Astrocyte (in vitro differentiated cells and primary cell): ENCODE measurements around the gene PTPN3. TPM values are rescaled to one million over a fixed set of nuclear protein-coding genes. Genes with fewer than 3 reads are reported as not detected.

Source experiments
- DNase-seq: peaks from one replicate; pipeline ENCODE4 v3.0.0-alpha.2; 2010; ENCODE audit warnings: low read depth
- FAIRE-seq: peaks from 2 replicates; lab custom pipeline; 2011; peaks lifted over from hg19 to GRCh38; lab: Jason Lieb, UNC
- H2AFZ ChIP-seq: 2 replicates; pipeline ENCODE4 v1.6.0; 2012; ENCODE audit warnings: low read depth, low read length, inconsistent platforms
- H3K27ac ChIP-seq: 2 replicates; pipeline ENCODE4 v1.5.1; 2011; ENCODE audit warnings: low read depth, low read length, inconsistent platforms
- H3K27me3 ChIP-seq: 2 replicates; pipeline ENCODE4 v1.6.0; 2011; ENCODE audit warnings: low read length, inconsistent platforms; ENCODE audit not compliant: insufficient read depth
- H3K36me3 ChIP-seq: 2 replicates; pipeline ENCODE4 v1.5.1; 2011; ENCODE audit warnings: low read length, inconsistent platforms; ENCODE audit not compliant: insufficient read depth
- H3K4me1 ChIP-seq: 2 replicates; pipeline ENCODE4 v1.5.1; 2011; ENCODE audit warnings: low read length, inconsistent platforms; ENCODE audit not compliant: insufficient read depth
- H3K4me2 ChIP-seq: 2 replicates; pipeline ENCODE4 v1.6.0; 2012; ENCODE audit warnings: low read length, inconsistent platforms
- H3K4me3 ChIP-seq: 2 replicates; pipeline ENCODE4 v1.5.1; 2011; ENCODE audit warnings: low read depth, mild to moderate bottlenecking, low read length, inconsistent platforms; ENCODE audit not compliant: insufficient read depth
- H3K79me2 ChIP-seq: 2 replicates; pipeline ENCODE4 v1.6.0; 2012; ENCODE audit warnings: mild to moderate bottlenecking, low read length, inconsistent platforms; ENCODE audit not compliant: insufficient read depth
- H3K9ac ChIP-seq: 2 replicates; pipeline ENCODE4 v1.6.0; 2012; ENCODE audit warnings: mild to moderate bottlenecking, low read length, inconsistent platforms
- H3K9me3 ChIP-seq: 2 replicates; pipeline ENCODE4 v1.5.1; 2012; ENCODE audit warnings: low read depth, mild to moderate bottlenecking, low read length, inconsistent platforms; ENCODE audit not compliant: insufficient read depth
- H4K20me1 ChIP-seq: 2 replicates; pipeline ENCODE4 v1.6.0; 2012; ENCODE audit warnings: low read length, inconsistent platforms; ENCODE audit not compliant: insufficient read depth
- H3K27ac Mint-ChIP-seq: one replicate; pipeline ENCODE4 v1.8.0; 2021; ENCODE audit warnings: mild to moderate bottlenecking, mixed read lengths; ENCODE audit not compliant: unreplicated experiment
- H3K27me3 Mint-ChIP-seq: one replicate; pipeline ENCODE4 v1.8.0; 2021; ENCODE audit warnings: low read depth, mixed read lengths; ENCODE audit not compliant: unreplicated experiment
- H3K36me3 Mint-ChIP-seq: one replicate; pipeline ENCODE4 v1.8.0; 2021; ENCODE audit warnings: low read depth, mixed read lengths; ENCODE audit not compliant: unreplicated experiment
- H3K4me1 Mint-ChIP-seq: one replicate; pipeline ENCODE4 v1.8.0; 2021; ENCODE audit warnings: low read depth, mixed read lengths; ENCODE audit not compliant: unreplicated experiment
- H3K4me3 Mint-ChIP-seq: one replicate; pipeline ENCODE4 v1.8.0; 2021; ENCODE audit warnings: mild to moderate bottlenecking, moderate library complexity, mixed read lengths; ENCODE audit not compliant: unreplicated experiment
- H3K9me3 Mint-ChIP-seq: one replicate; pipeline ENCODE4 v1.8.0; 2021; ENCODE audit warnings: mild to moderate bottlenecking, mixed read lengths; ENCODE audit not compliant: unreplicated experiment
- EZH2 ChIP-seq: IDR thresholded peaks from 2 replicates; pipeline ENCODE4 v1.6.1; 2012; ENCODE audit warnings: mild to moderate bottlenecking, low read length, inconsistent platforms; ENCODE audit not compliant: insufficient read depth
- total RNA-seq: library from RNA; stranded (reverse); gene quantifications from 2 replicates; pipeline ENCODE4 v1.2.1, GENCODE V29; 2021
- TF ChIP-seq, protein P1 (sequence below): IDR thresholded peaks from 2 replicates; pipeline ENCODE4 v1.5.1; 2011; ENCODE audit warnings: low read depth, mild to moderate bottlenecking, inconsistent platforms, low read length, moderate library complexity; ENCODE audit not compliant: insufficient read depth

PTPN3 gene
- total RNA-seq, 1 donor from 2014 or later, result 1.1 TPM

DNA sequence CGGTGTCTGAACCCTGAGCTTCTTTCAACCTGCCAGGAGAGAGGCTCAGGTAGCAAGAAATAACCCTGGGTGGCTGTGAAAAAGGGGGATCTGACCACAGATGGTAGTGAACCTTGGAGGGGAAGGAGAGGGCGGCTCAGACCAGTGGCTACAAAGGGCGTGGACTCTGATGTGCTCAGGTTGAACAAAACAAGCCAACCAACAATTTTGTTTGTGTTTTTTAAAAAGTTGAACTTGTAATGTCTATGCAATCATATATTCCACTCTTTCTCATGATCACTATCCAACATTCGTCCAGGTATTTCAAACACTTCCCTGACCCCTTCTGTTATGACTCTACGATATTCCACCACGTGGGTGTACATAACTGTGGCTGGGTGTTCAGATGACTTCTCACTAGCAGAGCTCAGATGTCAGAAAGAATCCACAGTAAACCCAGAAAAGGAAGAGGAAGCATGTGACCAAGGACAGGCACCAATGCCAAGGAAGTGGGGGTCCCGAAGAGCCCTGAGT lies 20.0 kb downstream of the PTPN3 start:
- H3K9me3 Mint-ChIP-seq, result no peaks in the 10 kb centered on the region
- H3K4me3 ChIP-seq, result no peak overlapping the region
- peaks cover 16% of the 10 kb centered on the region for H3K27me3 Mint-ChIP-seq
- H3K27me3 ChIP-seq, result peaks cover 8% of the 10 kb centered on the region
- no peak overlapping the region for H3K27ac ChIP-seq
- no peaks in the 10 kb centered on the region for H3K36me3 ChIP-seq
- H3K9ac ChIP-seq, result no peak overlapping the region
- H3K4me2 ChIP-seq, result no peak overlapping the region
- peaks cover 11% of the 10 kb centered on the region for H3K4me1 ChIP-seq
- H4K20me1 ChIP-seq, result peaks cover 19% of the 10 kb centered on the region
- TF ChIP-seq, protein P1, sequence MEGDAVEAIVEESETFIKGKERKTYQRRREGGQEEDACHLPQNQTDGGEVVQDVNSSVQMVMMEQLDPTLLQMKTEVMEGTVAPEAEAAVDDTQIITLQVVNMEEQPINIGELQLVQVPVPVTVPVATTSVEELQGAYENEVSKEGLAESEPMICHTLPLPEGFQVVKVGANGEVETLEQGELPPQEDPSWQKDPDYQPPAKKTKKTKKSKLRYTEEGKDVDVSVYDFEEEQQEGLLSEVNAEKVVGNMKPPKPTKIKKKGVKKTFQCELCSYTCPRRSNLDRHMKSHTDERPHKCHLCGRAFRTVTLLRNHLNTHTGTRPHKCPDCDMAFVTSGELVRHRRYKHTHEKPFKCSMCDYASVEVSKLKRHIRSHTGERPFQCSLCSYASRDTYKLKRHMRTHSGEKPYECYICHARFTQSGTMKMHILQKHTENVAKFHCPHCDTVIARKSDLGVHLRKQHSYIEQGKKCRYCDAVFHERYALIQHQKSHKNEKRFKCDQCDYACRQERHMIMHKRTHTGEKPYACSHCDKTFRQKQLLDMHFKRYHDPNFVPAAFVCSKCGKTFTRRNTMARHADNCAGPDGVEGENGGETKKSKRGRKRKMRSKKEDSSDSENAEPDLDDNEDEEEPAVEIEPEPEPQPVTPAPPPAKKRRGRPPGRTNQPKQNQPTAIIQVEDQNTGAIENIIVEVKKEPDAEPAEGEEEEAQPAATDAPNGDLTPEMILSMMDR, result no peak
- TF ChIP-seq EZH2, result no peak
- no peak for DNase-seq
- H3K9me3 ChIP-seq, result no peaks in the 10 kb centered on the region
- H3K4me3 Mint-ChIP-seq, result no peak overlapping the region
- H3K36me3 Mint-ChIP-seq, result peaks cover 1% of the 10 kb centered on the region
- H3K4me1 Mint-ChIP-seq, result peaks cover 14% of the 10 kb centered on the region
- H3K79me2 ChIP-seq, result no peaks in the 10 kb centered on the region
- FAIRE-seq, result no peak
- H2AFZ ChIP-seq, result no peak overlapping the region
- H3K27ac Mint-ChIP-seq, result no peak overlapping the region

DNA sequence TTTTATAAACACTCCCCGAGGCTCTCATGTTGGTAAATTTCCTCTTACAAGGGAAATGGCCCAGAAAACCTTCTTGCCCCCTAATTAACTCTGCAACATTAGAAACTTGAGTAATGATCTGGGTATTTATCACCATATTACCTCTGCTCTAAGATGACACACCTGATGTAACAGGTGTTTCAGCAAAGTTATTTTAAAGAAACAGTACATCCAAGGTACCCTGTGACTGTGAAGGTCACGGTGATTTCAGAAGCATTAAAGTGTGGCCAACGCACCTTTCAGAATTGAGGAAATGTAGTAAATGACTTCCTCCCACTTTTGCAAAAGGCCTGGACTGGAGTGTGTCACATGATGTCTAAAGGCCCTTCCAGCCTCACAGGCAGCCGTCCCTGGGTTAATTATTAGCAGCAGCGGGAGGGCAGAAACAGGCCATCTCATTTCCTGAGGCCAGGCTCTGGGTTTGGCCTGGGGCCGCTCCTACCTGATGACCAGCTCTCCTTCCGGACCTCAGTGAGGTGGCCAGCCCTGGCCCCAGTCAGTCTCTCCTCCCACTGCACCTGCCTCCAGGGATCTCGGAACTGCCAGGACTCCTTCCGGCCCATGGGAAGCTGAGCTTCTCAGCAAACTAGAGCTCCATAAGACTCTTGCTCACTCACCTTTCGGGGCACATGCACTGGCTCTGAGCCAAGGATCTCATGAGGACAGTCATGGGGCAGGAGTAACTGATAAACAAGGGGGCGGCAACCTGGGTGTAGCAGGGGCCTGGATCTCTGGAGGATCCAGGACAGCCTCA lies 20.7 kb downstream of the PTPN3 start:
- Histone ChIP-seq H3K79me2 (no peaks in the 10 kb centered on the region), H3K4me3 (no peak overlapping the region), H4K20me1 (peaks cover 14% of the 10 kb centered on the region), H3K36me3 (no peaks in the 10 kb centered on the region), H2AFZ (no peak overlapping the region), H3K27me3 (peaks cover 8% of the 10 kb centered on the region), H3K27ac (no peak overlapping the region), H3K9me3 (no peaks in the 10 kb centered on the region), H3K4me1 (peaks cover 9% of the 10 kb centered on the region), H3K4me2 (no peak overlapping the region), H3K9ac (no peak overlapping the region)
- no peak for FAIRE-seq
- DNase-seq, result no peak
- Mint-ChIP-seq H3K9me3 (no peaks in the 10 kb centered on the region), H3K4me3 (no peak overlapping the region), H3K36me3 (peaks cover 1% of the 10 kb centered on the region), H3K27ac (no peak overlapping the region), H3K27me3 (peaks cover 15% of the 10 kb centered on the region), H3K4me1 (peaks cover 12% of the 10 kb centered on the region)
- TF ChIP-seq EZH2, result no peak
- TF ChIP-seq, protein P1, result no peak
